GM12801 (cell line): Measurements from ENCODE around the gene MAJIN.

Experiments
- CTCF ChIP-seq: IDR thresholded peaks from one replicate; pipeline ENCODE4 v1.5.1; 2011; ENCODE audit warnings: control low read depth; ENCODE audit not compliant: insufficient read length; ENCODE audit errors: extremely low read depth

Gene MAJIN

GRCh38 chr11:64998690-64999431 is 27.0 kb upstream of the MAJIN start:
- TF ChIP-seq CTCF: no peak

- no peak for TF ChIP-seq CTCF
Measured at GRCh38 chr11:64998141-64998540, 26.2 kb upstream of the MAJIN start.

- TF ChIP-seq CTCF: no peak
Measured at GRCh38 chr11:64996710-64997380, 24.9 kb upstream of the MAJIN start, which contains the start of gene BATF2. BATF2 (minus strand) TSS chr11:64996971; CDS start chr11:64996914, 57 bp downstream.

- TF ChIP-seq CTCF: no peak
Measured at GRCh38 chr11:64996327-64996709, 24.4 kb upstream of the MAJIN start.

GRCh38 chr11:64994318-64994717 is 22.4 kb upstream of the MAJIN start:
- TF ChIP-seq CTCF: no peak

- no peak for TF ChIP-seq CTCF
Measured at GRCh38 chr11:64990222-64990923, 18.5 kb upstream of the MAJIN start.

GRCh38 chr11:64989416-64989815 is 17.5 kb upstream of the MAJIN start:
- TF ChIP-seq CTCF: no peak
